GM23248 (cell line): ENCODE measurements around the gene PPP1R16B. TPM values are rescaled to one million over a fixed set of nuclear protein-coding genes. Genes with fewer than 3 reads are reported as not detected.
"Not testable (repeated sequence)": the region's sequence is repeated elsewhere in the genome, so short reads cannot be mapped to it uniquely, and the experiment has no call there.

Source experiments
- DNase-seq: peaks from one replicate; pipeline ENCODE4 v3.0.0-alpha.2; 2015
- H2AFZ ChIP-seq: fragments of 200-600 bp; sonication (generic); 2 replicates; pipeline ENCODE4 v1.6.1; 2016; ENCODE audit warnings: antibody characterized with exemption
- H3F3A ChIP-seq: fragments of 200-600 bp; sonication (generic); 2 replicates; pipeline ENCODE4 v1.6.1; 2016; ENCODE audit warnings: mild to moderate bottlenecking, antibody characterized with exemption, mixed run types; ENCODE audit not compliant: insufficient read depth
- H3K27ac ChIP-seq: fragments of 200-600 bp; sonication (generic); 2 replicates; pipeline ENCODE4 v1.5.1; 2016; ENCODE audit warnings: mild to moderate bottlenecking
- H3K27me3 ChIP-seq: fragments of 200-600 bp; sonication (generic); replicated peaks from 2 replicates; pipeline ENCODE4 v1.6.1; 2016; ENCODE audit warnings: mild to moderate bottlenecking; ENCODE audit not compliant: insufficient read depth
- H3K36me3 ChIP-seq: fragments of 200-600 bp; sonication (generic); 2 replicates; pipeline ENCODE4 v1.6.1; 2016; ENCODE audit warnings: low read depth, mild to moderate bottlenecking
- H3K4me1 ChIP-seq: fragments of 200-600 bp; sonication (generic); 2 replicates; pipeline ENCODE4 v1.6.1; 2016; ENCODE audit warnings: mild to moderate bottlenecking; ENCODE audit not compliant: insufficient read depth
- H3K4me2 ChIP-seq: fragments of 200-600 bp; sonication (generic); one replicate; pipeline ENCODE4 v1.6.1; 2016; ENCODE audit warnings: mild to moderate bottlenecking; ENCODE audit not compliant: unreplicated experiment
- H3K4me3 ChIP-seq: fragments of 200-600 bp; sonication (generic); 2 replicates; pipeline ENCODE4 v1.5.1; 2016; ENCODE audit warnings: mild to moderate bottlenecking
- H3K79me2 ChIP-seq: fragments of 200-600 bp; sonication (generic); 2 replicates; pipeline ENCODE4 v1.6.1; 2016; ENCODE audit warnings: mild to moderate bottlenecking; ENCODE audit not compliant: insufficient read depth
- H3K9ac ChIP-seq: fragments of 200-600 bp; sonication (generic); 2 replicates; pipeline ENCODE4 v1.6.1; 2016; ENCODE audit warnings: mild to moderate bottlenecking
- H3K9me2 ChIP-seq: fragments of 200-600 bp; sonication (generic); 2 replicates; pipeline ENCODE4 v1.6.1; 2016; ENCODE audit warnings: mixed run types, mild to moderate bottlenecking, moderate library complexity; ENCODE audit not compliant: insufficient read depth
- H3K9me3 ChIP-seq: fragments of 200-600 bp; sonication (generic); one replicate; pipeline ENCODE4 v1.6.1; 2017; ENCODE audit warnings: low read depth
- H4K20me1 ChIP-seq: fragments of 200-600 bp; sonication (generic); 2 replicates; pipeline ENCODE4 v1.6.0; 2016; ENCODE audit not compliant: insufficient read depth
- EZH2 ChIP-seq: fragments of 200-600 bp; sonication (generic); IDR thresholded peaks from 2 replicates; pipeline ENCODE4 v1.6.1; 2018; ENCODE audit warnings: antibody characterized with exemption, mild to moderate bottlenecking; ENCODE audit not compliant: insufficient read depth, poor library complexity, severe bottlenecking
- EZH2phosphoT487 ChIP-seq: fragments of 200-600 bp; sonication (generic); IDR thresholded peaks from 2 replicates; pipeline ENCODE4 v1.6.1; 2018; ENCODE audit warnings: antibody characterized with exemption, moderate library complexity, mild to moderate bottlenecking, low read depth; ENCODE audit not compliant: insufficient read depth
- WGBS, 2 experiments: methylation state at CpG; one replicate each; pipeline ENCODE4 v1.1.6; 2015 to 2017; ENCODE audit warnings: low lambda C conversion rate in 2 of 2, low coverage in 1 of 2; ENCODE audit errors: missing lambda C conversion rate in 2 of 2; 5-methylcytosine and 5-hydroxymethylcytosine counted together
- in situ Hi-C: fragments of 300-500 bp; cut with MboI; formaldehyde crosslinking; loops from 2 replicates; pipeline ENCODE4 v1.15.0; 2020
- polyA plus RNA-seq: library from polyadenylated mRNA; unstranded; fragments of >200 nt; fragmentation: Nextera tagmentation; extraction: Ambion mirVana; gene quantifications from 2 replicates; pipeline ENCODE4 v1.2.1, GENCODE V29; 2016
- total RNA-seq: library from RNA; depleted of rRNA; stranded (reverse); fragments of >200 nt; shearing (Covaris generic); gene quantifications from 2 replicates; pipeline ENCODE4 v1.2.3, GENCODE V29; 2014

The PPP1R16B gene
- total and polyA plus RNA-seq, 2 experiments from 2014 or later, result not detected

DNA sequence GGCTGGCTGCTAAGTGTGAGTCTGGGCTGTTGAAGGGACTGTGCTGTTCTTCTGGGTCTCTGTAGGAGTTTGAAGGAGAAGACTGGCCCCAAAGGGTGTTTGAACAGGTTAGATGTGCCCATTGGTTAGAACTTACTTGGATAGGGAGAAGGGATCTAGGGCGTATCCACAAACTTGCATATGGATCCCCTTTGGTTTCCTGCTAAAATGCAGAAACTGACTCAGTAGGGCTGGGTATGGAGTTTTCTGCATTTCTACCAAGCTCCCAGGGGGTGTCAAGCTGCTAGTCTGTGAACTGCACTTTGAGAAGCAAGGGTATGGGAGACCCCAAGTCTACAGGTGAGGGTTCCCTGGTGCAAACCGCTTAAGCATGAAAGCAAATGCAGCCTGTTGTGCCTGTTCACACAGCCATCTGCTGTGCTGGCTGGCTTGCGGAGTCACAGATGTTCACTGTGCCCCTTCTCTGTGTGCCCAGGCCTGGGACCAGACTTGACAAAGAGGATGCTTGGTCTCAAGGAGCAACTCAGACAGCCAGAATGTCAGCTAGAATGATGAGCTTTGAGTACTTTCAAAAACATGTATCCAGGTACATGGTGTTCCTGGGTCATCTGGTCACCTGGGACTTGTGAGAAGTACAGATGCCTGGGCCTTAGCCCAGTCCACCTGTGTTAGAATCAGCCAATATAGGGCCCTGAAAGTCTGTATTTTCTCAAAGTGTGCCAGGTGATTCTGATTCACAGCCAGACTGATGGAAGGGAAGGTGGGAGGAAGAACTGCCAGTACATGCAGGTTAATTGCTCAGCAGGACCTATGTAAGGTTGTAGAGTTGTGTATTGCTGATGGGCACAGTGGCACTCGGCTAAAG, 7.4 kb downstream of the PPP1R16B start:
- H3K27me3 ChIP-seq, result peaks cover 34% of the 10 kb centered on the region
- in situ Hi-C loops, result no loop called here

GRCh38 chr20:38813574-38813962, 8.1 kb downstream of the PPP1R16B start:
- H3K27ac ChIP-seq, H3K4me1 ChIP-seq, H4K20me1 ChIP-seq, H3F3A ChIP-seq, H3K4me2 ChIP-seq, H3K36me3 ChIP-seq, H3K79me2 ChIP-seq, H3K9me2 ChIP-seq, H2AFZ ChIP-seq, in situ Hi-C loops, H3K9ac ChIP-seq, DNase-seq, H3K4me3 ChIP-seq, H3K9me3 ChIP-seq: not testable (repeated sequence)
- H3K27me3 ChIP-seq, result peaks cover 29% of the 10 kb centered on the region
- WGBS, 2 experiments, result 46 to 52% methylated on average over 6 of the region's 6 CpGs

More for the DNA sequence above, 7.4 kb downstream of the PPP1R16B start:
- no peak overlapping the region for H3K4me3 ChIP-seq
- no peaks in the 10 kb centered on the region for H3F3A ChIP-seq
- H3K9me2 ChIP-seq, result no peaks in the 10 kb centered on the region
- H3K4me2 ChIP-seq, result no peak overlapping the region
- no peak for DNase-seq
- no peaks in the 10 kb centered on the region for H3K4me1 ChIP-seq
- no peaks in the 10 kb centered on the region for H4K20me1 ChIP-seq
- no peaks in the 10 kb centered on the region for H3K79me2 ChIP-seq
- H3K27ac ChIP-seq, result no peak overlapping the region
- H3K36me3 ChIP-seq, result no peaks in the 10 kb centered on the region
- TF ChIP-seq EZH2phosphoT487, result no peak
- TF ChIP-seq EZH2, result no peak
- H3K9me3 ChIP-seq, result no peaks in the 10 kb centered on the region
- 46 to 50% methylated on average over 4 of the region's 4 CpGs for WGBS, 2 experiments
- no peak overlapping the region for H2AFZ ChIP-seq
- H3K9ac ChIP-seq, result no peak overlapping the region

DNA sequence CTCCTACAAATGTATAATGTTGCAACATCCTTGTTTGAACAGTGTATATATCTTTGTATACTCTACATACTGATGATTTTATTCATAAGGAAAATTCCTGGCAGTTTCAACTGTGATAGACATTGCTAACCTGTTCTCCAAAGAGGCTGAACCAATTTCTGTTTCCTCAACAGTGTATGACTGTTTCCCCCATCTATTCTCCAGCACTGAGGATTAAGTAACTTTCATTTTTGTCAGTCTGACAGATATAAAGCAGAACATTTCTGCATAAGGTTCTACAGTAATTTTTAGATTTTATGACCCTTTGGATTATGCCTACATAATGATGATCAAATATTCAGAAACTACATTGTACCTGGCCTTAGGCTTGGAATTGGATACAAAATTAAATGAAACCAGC, 9.9 kb downstream of the PPP1R16B start:
- Histone ChIP-seq H3K4me2 (no peak overlapping the region), H3K9me3 (no peaks in the 10 kb centered on the region), H3K4me3 (no peak overlapping the region), H2AFZ (no peak overlapping the region), H3K9ac (no peak overlapping the region), H3K36me3 (no peaks in the 10 kb centered on the region), H3K79me2 (no peaks in the 10 kb centered on the region), H3K4me1 (no peaks in the 10 kb centered on the region), H3K9me2 (no peaks in the 10 kb centered on the region), H3F3A (no peaks in the 10 kb centered on the region), H3K27me3 (peaks cover 25% of the 10 kb centered on the region), H3K27ac (no peak overlapping the region), H4K20me1 (no peaks in the 10 kb centered on the region)
- DNase-seq, result no peak
- in situ Hi-C loops, result no loop called here
- no peak for TF ChIP-seq EZH2phosphoT487
- TF ChIP-seq EZH2, result no peak

DNA sequence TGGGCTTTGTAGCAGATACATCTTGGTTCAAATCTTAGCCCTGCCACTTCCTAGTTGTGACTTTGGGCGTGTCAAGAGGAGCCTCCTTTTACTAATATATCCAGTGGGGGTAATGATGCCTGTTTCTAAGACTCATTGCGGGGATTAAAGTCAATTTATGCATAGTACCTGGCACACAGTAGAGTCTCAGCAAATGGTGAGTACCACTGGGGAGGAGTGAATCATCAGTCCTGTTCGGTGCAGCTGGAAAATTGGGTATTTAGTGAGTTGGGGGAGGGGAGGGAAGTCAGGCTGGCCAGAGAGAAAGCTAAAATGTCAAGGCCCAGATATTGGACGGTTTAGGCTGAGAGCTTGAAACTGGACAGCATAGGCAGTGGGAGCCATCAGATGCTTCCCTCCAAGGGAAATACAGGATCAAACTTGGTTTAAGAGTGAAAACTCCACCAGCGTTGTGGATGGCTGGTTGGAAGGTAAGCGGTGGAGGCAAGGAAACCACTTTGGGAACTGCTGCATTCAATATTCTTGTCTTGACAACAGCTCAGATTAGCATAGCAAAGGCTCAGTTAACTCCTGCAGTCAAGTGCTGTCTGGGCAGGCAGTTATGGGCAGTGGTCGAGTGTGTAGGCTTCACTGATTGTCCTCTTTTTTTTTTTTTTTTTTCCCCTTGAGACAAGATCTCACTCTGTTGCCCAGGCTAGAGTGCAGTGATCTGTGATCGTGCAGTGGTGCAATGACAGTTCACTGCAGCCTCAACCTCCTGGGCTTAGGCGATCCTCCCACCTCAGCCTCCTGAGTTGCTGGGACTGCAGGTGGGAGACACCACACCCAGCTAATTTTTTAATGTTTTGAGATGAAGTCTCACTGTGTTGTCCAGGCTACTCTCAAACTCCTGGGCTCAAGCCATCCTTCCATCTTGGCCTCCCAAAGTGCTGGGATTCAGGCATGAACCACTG, 12.9 kb downstream of the PPP1R16B start:
- H4K20me1 ChIP-seq, result no peaks in the 10 kb centered on the region
- H3K9me2 ChIP-seq, result no peaks in the 10 kb centered on the region
- no peak overlapping the region for H3K4me3 ChIP-seq
- H3F3A ChIP-seq, result no peaks in the 10 kb centered on the region
- no peaks in the 10 kb centered on the region for H3K9me3 ChIP-seq
- H3K9ac ChIP-seq, result no peak overlapping the region
- H3K36me3 ChIP-seq, result no peaks in the 10 kb centered on the region
- DNase-seq, result no peak
- H2AFZ ChIP-seq, result no peak overlapping the region
- H3K4me1 ChIP-seq, result no peaks in the 10 kb centered on the region
- H3K4me2 ChIP-seq, result no peak overlapping the region
- in situ Hi-C loops, result no loop called here
- no peak for TF ChIP-seq EZH2phosphoT487
- no peak for TF ChIP-seq EZH2
- WGBS, 2 experiments, result 38% methylated on average over 9 of the region's 9 CpGs
- no peaks in the 10 kb centered on the region for H3K79me2 ChIP-seq
- H3K27ac ChIP-seq, result no peak overlapping the region
- H3K27me3 ChIP-seq, result peaks cover 39% of the 10 kb centered on the region
